HL-60/S4 (cell line): ENCODE measurements around the gene ASAH2B.

Source experiments
- in situ Hi-C: fragments of 300-500 bp; cut with MboI; formaldehyde crosslinking; loops from 2 replicates; pipeline ENCODE4 v1.14.3; 2022; ENCODE audit warnings: low sequenced_read_pairs

The ASAH2B gene

GRCh38 chr10:50796693-50797092 lies 57.0 kb downstream of the ASAH2B start:
- in situ Hi-C loops: no loop called here

GRCh38 chr10:50798297-50798696 lies 58.6 kb downstream of the ASAH2B start:
- in situ Hi-C loops: no loop called here

GRCh38 chr10:50799595-50799994 lies 59.9 kb downstream of the ASAH2B start:
- in situ Hi-C loops: no loop called here

GRCh38 chr10:50805981-50806622 lies 66.4 kb downstream of the ASAH2B start:
- in situ Hi-C loops: no loop called here

GRCh38 chr10:50807851-50808776 lies 68.4 kb downstream of the ASAH2B start:
- in situ Hi-C loops: no loop called here
